Gastrocnemius medialis (tissue), 4 donors: ENCODE data around the gene ALG12. TPM values are rescaled to one million over a fixed set of nuclear protein-coding genes. Genes with fewer than 3 reads are reported as not detected.

Experiments
- ATAC-seq, 2 donors: fragments of 150-250 bp; one replicate each; pipeline ENCODE4 v1.9.1; 2016
- DNase-seq, 2 donors: peaks; one replicate each; pipeline ENCODE4 v3.0.0-alpha.2; 2019
- H3K27ac ChIP-seq, 4 donors: fragments of 200-600 bp; sonication (generic); 1 replicate in 1 of 4; 2 replicates in 3 of 4; pipeline ENCODE4 v1.5.1; 2016 to 2018; ENCODE audit warnings: mild to moderate bottlenecking in 2 of 4, moderate library complexity in 1 of 4
- H3K27me3 ChIP-seq, 3 donors: fragments of 200-600 bp; sonication (generic) in 2 of 3; 1 replicate in 1 of 3; 2 replicates in 2 of 3; pipeline versions ENCODE4 v1.5.1 to v1.6.0; 2016 to 2019; ENCODE audit warnings: mild to moderate bottlenecking in 1 of 3, moderate library complexity in 1 of 3
- H3K36me3 ChIP-seq, 2 donors: fragments of 200-600 bp; sonication (generic) in 1 of 2; one replicate each; pipeline ENCODE4 v1.5.1; 2017 to 2018
- H3K4me1 ChIP-seq, 2 donors: fragments of 200-600 bp; sonication (generic) in 1 of 2; one replicate each; pipeline ENCODE4 v1.5.1; 2016 to 2017; ENCODE audit warnings: mild to moderate bottlenecking in 2 of 2
- H3K4me3 ChIP-seq, 4 donors: fragments of 200-600 bp; sonication (generic) in 3 of 4; 1 replicate in 1 of 4; 2 replicates in 3 of 4; pipeline ENCODE4 v1.5.1; 2016 to 2019; ENCODE audit warnings: mild to moderate bottlenecking in 2 of 4
- H3K9me3 ChIP-seq, 3 donors: fragments of 200-600 bp; sonication (generic) in 2 of 3; 1 replicate in 1 of 3; 2 replicates in 2 of 3; pipeline ENCODE4 v1.5.1; 2016 to 2019
- CTCF ChIP-seq, 5 experiments: fragments of 450-650 bp in 3 of 5; fragments of 200-600 bp in 2 of 5; sonication (generic) in 2 of 5; IDR thresholded peaks in 4 of 5; conservative IDR thresholded peaks in 1 of 5; 1 replicate in 4 of 5; 2 replicates in 1 of 5; pipeline ENCODE4 v1.5.1; 2016 to 2019; ENCODE audit warnings: antibody characterized with exemption in 5 of 5, mild to moderate bottlenecking in 3 of 5, moderate library complexity in 3 of 5
- POLR2A ChIP-seq, 2 donors: fragments of 450-650 bp; IDR thresholded peaks; one replicate each; pipeline ENCODE4 v1.6.1; 2017; ENCODE audit warnings: antibody characterized with exemption in 2 of 2, mild to moderate bottlenecking in 2 of 2, moderate library complexity in 2 of 2
- in situ Hi-C, 4 donors: fragments of 200-750 bp; cut with MboI; loops; one replicate each; pipeline versions ENCODE4 v1.15.0 to v1.8.0; 2017; ENCODE audit warnings: low sequenced_read_pairs in 4 of 4
- intact Hi-C: fragments of 100-400 bp; cut with DNase I; formaldehyde crosslinking; loops from one replicate; pipeline ENCODE4 v1.15.1; 2023; ENCODE audit warnings: low total_unique reads
- total RNA-seq, 4 donors: library from RNA; depleted of rRNA; stranded (reverse); fragments of >200 nt; gene quantifications; one replicate each; pipeline versions ENCODE4 v1.1.0 to v1.2.3, GENCODE V29; 2016

ALG12 gene
- total RNA-seq, 4 donors from 2014 or later = 6.4 to 9.6 (median 8.2) TPM

- ATAC-seq (no peak), DNase-seq (no peak)
- in situ Hi-C loops = loop anchor here in 1 of 4 donors (25.0 kb wide), 1 partner anchor 102 kb away; no protein-coding TSS in a partner anchor
- Histone ChIP-seq H3K36me3 (peaks cover 0 to 27% of the 10 kb centered on the region in 2 donors), H3K27me3 (no peaks in the 10 kb centered on the region), H3K4me1 (peaks cover 12 to 15% of the 10 kb centered on the region in 2 donors), H3K9me3 (no peaks in the 10 kb centered on the region), H3K27ac (no peak overlapping the region), H3K4me3 (no peak overlapping the region)
- TF ChIP-seq CTCF (IDR thresholded peaks at IDR 0.05 in 4 of 5, conservative IDR thresholded peaks at IDR 0.05 in 1 of 5) (no peak), POLR2A (IDR thresholded peaks at IDR 0.05) (no peak)
- intact Hi-C loops = no loop called here
Observed at GRCh38 chr22:49889071-49889470, 29.2 kb downstream of the ALG12 start.

GRCh38 chr22:49887702-49888101, 30.5 kb downstream of the ALG12 start:
- DNase-seq (no peak), ATAC-seq (no peak)
- Histone ChIP-seq H3K4me1 (peaks cover 7% of the 10 kb centered on the region in 2 donors), H3K27me3 (no peaks in the 10 kb centered on the region), H3K27ac (no peak overlapping the region), H3K36me3 (peaks cover 0 to 27% of the 10 kb centered on the region in 2 donors), H3K9me3 (no peaks in the 10 kb centered on the region), H3K4me3 (no peak overlapping the region)
- TF ChIP-seq POLR2A (IDR thresholded peaks at IDR 0.05) = no peak
- TF ChIP-seq CTCF (IDR thresholded peaks at IDR 0.05 in 4 of 5, conservative IDR thresholded peaks at IDR 0.05 in 1 of 5) = no peak
- intact Hi-C loops = no loop called here
- in situ Hi-C loops = loop anchor here in 1 of 4 donors (25.0 kb wide), 1 partner anchor 100 kb away; no protein-coding TSS in a partner anchor

GRCh38 chr22:49887064-49887451, 31.2 kb downstream of the ALG12 start:
- no peak for DNase-seq
- intact Hi-C loops (no loop called here), in situ Hi-C loops (loop anchor here in 1 of 4 donors (25.0 kb wide), 1 partner anchor 100 kb away; no protein-coding TSS in a partner anchor)
- H3K27ac ChIP-seq = no peak overlapping the region
- H3K4me1 ChIP-seq = peaks cover 3 to 4% of the 10 kb centered on the region in 2 donors
- no peaks in the 10 kb centered on the region for H3K9me3 ChIP-seq
- no peaks in the 10 kb centered on the region for H3K27me3 ChIP-seq
- H3K36me3 ChIP-seq = peaks cover 0 to 27% of the 10 kb centered on the region in 2 donors
- H3K4me3 ChIP-seq = no peak overlapping the region
- TF ChIP-seq POLR2A (IDR thresholded peaks at IDR 0.05) (no peak), CTCF (IDR thresholded peaks at IDR 0.05 in 4 of 5, conservative IDR thresholded peaks at IDR 0.05 in 1 of 5) (no peak)
- ATAC-seq = no peak

GRCh38 chr22:49886346-49887063, 31.7 kb downstream of the ALG12 start:
- in situ Hi-C loops (loop anchor here in 1 of 4 donors (25.0 kb wide), 1 partner anchor 99 kb away; no protein-coding TSS in a partner anchor), intact Hi-C loops (no loop called here)
- DNase-seq = no peak
- Histone ChIP-seq H3K9me3 (no peaks in the 10 kb centered on the region), H3K36me3 (peaks cover 0 to 27% of the 10 kb centered on the region in 2 donors), H3K27me3 (no peaks in the 10 kb centered on the region), H3K27ac (no peak overlapping the region), H3K4me3 (no peak overlapping the region), H3K4me1 (peaks cover 0 to under 1% of the 10 kb centered on the region in 2 donors)
- ATAC-seq = no peak
- no peak for TF ChIP-seq POLR2A (IDR thresholded peaks at IDR 0.05)
- TF ChIP-seq CTCF (IDR thresholded peaks at IDR 0.05 in 4 of 5, conservative IDR thresholded peaks at IDR 0.05 in 1 of 5) = no peak
